GM18867 (cell line): ENCODE measurements around the gene PEX14.

Source experiments
- ATAC-seq: cut with Tn5 transposase; IDR thresholded peaks from one replicate; pipeline ENCODE4 v1.9.1; 2021; ENCODE audit warnings: mild to moderate bottlenecking, moderate library complexity; ENCODE audit not compliant: unreplicated experiment

Gene PEX14

DNA sequence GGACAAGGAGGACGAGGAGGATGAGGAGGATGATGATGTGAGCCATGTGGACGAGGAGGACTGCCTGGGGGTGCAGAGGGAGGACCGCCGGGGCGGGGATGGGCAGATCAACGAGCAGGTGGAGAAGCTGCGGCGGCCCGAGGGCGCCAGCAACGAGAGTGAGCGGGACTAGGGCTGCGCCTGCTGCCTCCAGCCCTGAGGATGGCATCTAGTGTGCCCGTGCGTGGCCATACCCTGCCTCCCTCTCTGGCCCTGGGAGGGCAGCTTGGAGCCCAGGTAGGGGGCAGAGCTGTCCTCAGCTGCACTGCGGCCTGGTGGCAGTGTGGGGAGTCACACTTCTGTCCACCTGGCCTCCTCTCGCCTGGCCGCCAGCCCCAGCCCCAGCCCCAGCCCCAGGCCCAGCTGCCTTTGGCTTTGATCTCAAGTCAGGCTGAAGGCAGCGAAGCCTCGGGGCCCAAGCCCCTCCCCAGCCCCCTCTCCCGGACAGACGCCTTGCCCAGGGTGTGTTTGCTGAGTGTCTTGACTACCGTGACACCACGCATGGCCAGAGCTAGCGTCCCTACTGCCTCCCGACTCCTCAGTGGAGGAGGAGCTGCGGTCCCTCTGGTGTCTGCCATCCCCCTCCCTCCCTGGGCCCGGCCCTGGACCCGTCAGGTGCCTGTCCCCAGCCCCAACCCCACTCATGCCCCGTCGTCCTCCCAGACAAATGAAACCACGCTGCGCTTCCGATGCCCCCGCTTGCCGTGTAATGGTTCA lies 155.2 kb downstream of the PEX14 start:
- no peak for ATAC-seq

GRCh38 chr1:10630661-10631120 lies 155.9 kb downstream of the PEX14 start:
- ATAC-seq: no peak

- no peak for ATAC-seq
Observed at GRCh38 chr1:10631121-10631810, 156.5 kb downstream of the PEX14 start.

- ATAC-seq: no peak
Observed at GRCh38 chr1:10631811-10632593, 157.3 kb downstream of the PEX14 start.

DNA sequence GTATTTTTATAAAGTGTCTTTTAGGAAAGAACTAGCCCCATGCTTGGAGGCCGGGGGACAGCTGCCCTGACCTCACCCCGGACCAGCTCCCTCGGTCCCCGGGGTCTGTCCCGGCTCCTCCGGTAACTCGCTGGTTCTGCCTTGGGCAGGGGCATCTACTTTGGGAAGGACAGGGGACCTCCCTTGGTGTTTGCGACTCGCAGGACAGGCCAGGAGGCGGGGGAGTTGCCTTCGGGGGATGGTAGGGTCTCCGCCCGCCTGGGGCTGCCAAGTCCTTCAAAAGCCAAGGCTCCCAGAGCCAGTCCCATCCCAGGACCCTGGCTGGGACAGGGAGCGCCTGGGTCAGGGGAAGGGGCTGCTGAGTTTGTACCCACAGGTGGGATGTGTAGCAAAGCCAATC lies 157.9 kb downstream of the PEX14 start:
- ATAC-seq: no peak

- no peak for ATAC-seq
Observed at GRCh38 chr1:10633416-10633815, 158.7 kb downstream of the PEX14 start.

- ATAC-seq: no peak
Observed at GRCh38 chr1:10634075-10634427, 159.3 kb downstream of the PEX14 start.

- ATAC-seq: no peak
Observed at GRCh38 chr1:10634428-10635084, 159.8 kb downstream of the PEX14 start.

DNA sequence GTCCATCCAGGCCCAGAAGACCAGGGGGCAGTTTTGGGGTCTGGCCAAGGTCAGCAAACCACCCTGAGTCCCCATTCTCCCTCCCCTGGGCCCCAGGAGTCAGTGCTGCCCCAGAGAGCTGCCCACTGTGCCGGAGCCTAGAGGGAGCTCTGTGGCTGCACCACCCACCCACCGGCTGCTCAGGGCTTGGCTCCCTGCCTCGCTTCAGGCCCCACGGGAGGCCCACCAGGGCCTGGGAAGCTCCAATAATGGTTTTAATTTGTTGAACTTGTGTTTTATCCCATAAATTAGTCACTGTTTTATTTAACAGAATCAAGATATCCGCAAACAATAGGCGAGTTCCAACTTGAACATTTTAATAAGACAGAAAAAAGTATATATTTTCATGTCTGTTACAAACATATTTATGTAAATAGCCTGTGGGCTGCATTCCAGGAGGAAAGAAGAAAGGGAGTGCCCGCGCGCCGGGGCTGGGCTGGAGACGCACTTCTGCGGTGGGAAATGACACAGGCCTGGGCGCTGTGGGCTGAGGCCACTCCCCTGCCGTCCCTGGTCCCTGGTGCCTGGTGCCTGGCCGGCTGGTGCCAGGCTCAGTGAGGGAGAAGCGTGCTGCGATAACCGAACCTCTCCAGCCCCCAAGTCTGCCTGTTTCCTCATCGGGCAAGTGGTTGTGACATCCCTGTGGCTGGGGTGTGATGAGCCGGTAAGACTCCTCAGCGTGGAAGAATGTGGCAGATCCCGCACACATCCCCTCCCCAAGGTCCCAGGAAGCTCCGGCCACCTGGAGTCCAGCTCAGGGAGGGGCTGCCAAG lies 160.5 kb downstream of the PEX14 start:
- ATAC-seq: no peak

DNA sequence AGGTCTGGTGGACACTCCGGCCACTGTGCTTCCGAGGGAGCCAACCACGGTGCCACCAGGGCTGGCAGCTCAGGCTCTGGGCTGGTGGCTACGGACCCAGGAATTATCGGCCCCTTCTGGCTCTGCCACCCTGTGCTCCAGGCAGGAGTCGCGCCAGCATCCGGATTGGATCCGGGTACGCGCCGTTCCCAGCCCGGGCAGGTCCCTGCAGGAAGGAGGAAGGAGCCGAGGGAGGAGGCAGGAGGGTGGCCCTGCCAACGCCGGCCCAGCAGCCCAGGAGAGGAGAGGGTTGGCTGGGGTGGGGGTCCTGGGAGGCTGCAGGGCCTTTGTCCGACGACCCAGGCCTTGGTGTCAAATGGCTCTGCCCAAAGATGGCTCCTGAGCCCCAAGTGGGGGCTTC lies 161.2 kb downstream of the PEX14 start:
- ATAC-seq: no peak

- no peak for ATAC-seq
Observed at GRCh38 chr1:10637400-10637799, 162.7 kb downstream of the PEX14 start.

- ATAC-seq: no peak
Observed at GRCh38 chr1:10637834-10638558, 163.2 kb downstream of the PEX14 start.

DNA sequence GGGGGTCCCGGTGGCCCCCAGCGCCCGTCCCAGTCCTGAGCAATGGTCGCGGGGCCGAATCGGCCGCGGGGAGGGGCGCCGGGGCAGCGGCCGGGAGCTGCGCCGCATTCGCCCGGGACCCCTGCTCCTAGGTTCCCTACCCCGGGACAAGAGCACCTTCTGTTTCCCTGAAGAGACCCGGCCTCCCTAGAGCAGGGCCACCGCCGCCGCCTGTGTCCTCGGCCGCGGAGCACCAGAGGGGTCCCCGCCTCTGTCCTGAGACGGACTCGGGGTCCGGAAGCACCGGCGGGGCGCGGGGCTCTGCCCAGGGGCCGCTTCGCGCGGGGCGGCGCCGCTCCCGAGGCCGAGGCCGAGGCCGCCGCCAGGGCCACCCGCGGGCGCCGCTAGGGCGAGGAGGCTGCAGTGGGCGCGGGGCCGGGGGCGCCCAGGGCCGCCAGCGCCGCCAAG lies 163.8 kb downstream of the PEX14 start:
- ATAC-seq: no peak

- no peak for ATAC-seq
Observed at GRCh38 chr1:10639011-10639774, 164.4 kb downstream of the PEX14 start.

GRCh38 chr1:10639775-10640578 lies 165.2 kb downstream of the PEX14 start:
- ATAC-seq: no peak

GRCh38 chr1:10640843-10641553 lies 166.2 kb downstream of the PEX14 start:
- no peak for ATAC-seq

DNA sequence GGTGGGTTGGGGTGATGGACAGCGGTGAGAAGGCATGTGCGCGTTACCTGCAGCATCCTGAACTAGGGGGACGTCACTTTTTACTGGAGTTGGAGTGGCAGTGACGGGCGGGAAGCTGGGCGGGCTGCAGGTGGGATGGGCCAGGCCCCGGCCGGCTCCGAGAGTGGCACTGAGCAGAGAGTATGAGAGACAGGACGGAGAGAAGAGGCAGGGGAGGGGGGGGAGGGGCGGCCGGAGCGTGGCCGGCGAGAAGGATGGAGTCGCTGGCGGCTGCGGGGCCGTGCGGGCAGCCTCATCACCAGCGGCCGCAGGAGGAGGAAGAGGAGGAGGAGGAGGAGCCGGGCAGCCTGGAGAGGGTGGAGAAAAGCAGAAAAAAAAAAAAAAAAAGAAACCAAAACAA lies 167.2 kb downstream of the PEX14 start:
- ATAC-seq: no peak
